Esophagus muscularis mucosa (tissue), 3 donors: ENCODE data around the gene PARD3B.

Source experiments
- POLR2A ChIP-seq: fragments of 450-650 bp; IDR thresholded peaks from one replicate; pipeline ENCODE4 v1.6.1; 2017; ENCODE audit warnings: antibody characterized with exemption, moderate library complexity, mild to moderate bottlenecking, low read depth
- POLR2AphosphoS5 ChIP-seq, 2 donors: sonication (generic); formaldehyde crosslinking; IDR thresholded peaks; one replicate each; pipeline ENCODE4 v1.6.1; 2017; ENCODE audit warnings: antibody characterized with exemption in 2 of 2
- TF ChIP-seq, protein P1 (sequence below), 3 experiments: fragments of 200-600 bp in 2 of 3; fragments of 450-650 bp in 1 of 3; sonication (generic) in 2 of 3; IDR thresholded peaks; one replicate each; pipeline ENCODE4 v1.5.1; 2017 to 2019; ENCODE audit warnings: antibody characterized with exemption in 3 of 3, mild to moderate bottlenecking in 2 of 3, moderate library complexity in 1 of 3

DNA sequence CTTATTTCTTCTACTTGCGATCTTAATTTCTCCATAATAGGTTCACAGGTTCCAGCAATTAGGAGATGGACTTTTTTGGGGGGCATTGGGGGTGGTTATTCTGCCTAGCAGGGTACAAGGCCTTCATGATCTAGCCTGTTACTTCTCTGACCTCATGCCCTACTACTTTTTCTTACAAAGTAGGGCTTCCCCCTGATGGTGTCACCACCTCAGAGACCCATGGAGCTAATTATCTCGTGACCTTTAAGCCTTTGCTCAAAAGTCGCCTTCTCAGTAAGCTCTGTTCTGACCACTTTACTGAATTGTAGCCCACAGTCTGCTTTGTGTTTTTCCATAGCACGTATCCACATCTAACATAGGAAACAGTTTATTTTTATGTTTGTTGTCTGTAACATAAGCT, 458.0 kb downstream of the PARD3B start:
- TF ChIP-seq, protein P1, sequence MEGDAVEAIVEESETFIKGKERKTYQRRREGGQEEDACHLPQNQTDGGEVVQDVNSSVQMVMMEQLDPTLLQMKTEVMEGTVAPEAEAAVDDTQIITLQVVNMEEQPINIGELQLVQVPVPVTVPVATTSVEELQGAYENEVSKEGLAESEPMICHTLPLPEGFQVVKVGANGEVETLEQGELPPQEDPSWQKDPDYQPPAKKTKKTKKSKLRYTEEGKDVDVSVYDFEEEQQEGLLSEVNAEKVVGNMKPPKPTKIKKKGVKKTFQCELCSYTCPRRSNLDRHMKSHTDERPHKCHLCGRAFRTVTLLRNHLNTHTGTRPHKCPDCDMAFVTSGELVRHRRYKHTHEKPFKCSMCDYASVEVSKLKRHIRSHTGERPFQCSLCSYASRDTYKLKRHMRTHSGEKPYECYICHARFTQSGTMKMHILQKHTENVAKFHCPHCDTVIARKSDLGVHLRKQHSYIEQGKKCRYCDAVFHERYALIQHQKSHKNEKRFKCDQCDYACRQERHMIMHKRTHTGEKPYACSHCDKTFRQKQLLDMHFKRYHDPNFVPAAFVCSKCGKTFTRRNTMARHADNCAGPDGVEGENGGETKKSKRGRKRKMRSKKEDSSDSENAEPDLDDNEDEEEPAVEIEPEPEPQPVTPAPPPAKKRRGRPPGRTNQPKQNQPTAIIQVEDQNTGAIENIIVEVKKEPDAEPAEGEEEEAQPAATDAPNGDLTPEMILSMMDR (IDR thresholded peaks at IDR 0.05): no peak
- TF ChIP-seq POLR2A (no peak), POLR2AphosphoS5 (IDR thresholded peaks at IDR 0.05) (no peak)
